Osteoblast (primary cell): Measurements from ENCODE around the gene TNFRSF1B. TPM values are rescaled to one million over a fixed set of nuclear protein-coding genes. Genes with fewer than 3 reads are reported as not detected.

ENCODE experiments used
- DNase-seq: peaks from one replicate; pipeline ENCODE4 v3.0.0; 2011; ENCODE audit warnings: low spot score, mixed read lengths; ENCODE audit not compliant: insufficient read length; ENCODE audit errors: missing footprints
- H2AFZ ChIP-seq: 2 replicates; pipeline ENCODE4 v1.6.0; 2011; ENCODE audit warnings: mild to moderate bottlenecking, low read length
- H3K27ac ChIP-seq: 2 replicates; pipeline ENCODE4 v1.5.1; 2011; ENCODE audit warnings: mild to moderate bottlenecking, low read depth, low read length, moderate library complexity
- H3K27me3 ChIP-seq: 2 replicates; pipeline ENCODE4 v1.6.0; 2012; ENCODE audit warnings: mild to moderate bottlenecking, control low read depth, inconsistent platforms, low read length, moderate library complexity; ENCODE audit not compliant: insufficient read depth
- H3K36me3 ChIP-seq: 2 replicates; pipeline ENCODE4 v1.5.1; 2011; ENCODE audit warnings: mild to moderate bottlenecking, low read length, control low read depth, moderate library complexity; ENCODE audit not compliant: insufficient read depth
- H3K4me1 ChIP-seq: 2 replicates; pipeline ENCODE4 v1.5.1; 2011; ENCODE audit warnings: mild to moderate bottlenecking, low read length, control low read depth, moderate library complexity; ENCODE audit not compliant: insufficient read depth
- H3K4me2 ChIP-seq: 2 replicates; pipeline ENCODE4 v1.6.0; 2011; ENCODE audit warnings: mild to moderate bottlenecking, low read length; ENCODE audit not compliant: insufficient read depth
- H3K4me3 ChIP-seq: fragments of 200-600 bp; sonication (generic); 3 replicates; pipeline ENCODE4 v1.5.1; 2012; ENCODE audit warnings: mild to moderate bottlenecking, low read length, inconsistent platforms; ENCODE audit not compliant: insufficient read depth
- H3K79me2 ChIP-seq: 2 replicates; pipeline ENCODE4 v1.6.0; 2012; ENCODE audit warnings: mild to moderate bottlenecking, low read length, control low read depth, inconsistent platforms; ENCODE audit not compliant: insufficient read depth
- H3K9me3 ChIP-seq: 2 replicates; pipeline ENCODE4 v1.5.1; 2011; ENCODE audit warnings: low read depth, low read length, control low read depth
- H4K20me1 ChIP-seq: 2 replicates; pipeline ENCODE4 v1.6.0; 2012; ENCODE audit warnings: mild to moderate bottlenecking, low read length, control low read depth; ENCODE audit not compliant: insufficient read depth
- total RNA-seq: library from RNA; depleted of rRNA; stranded (reverse); fragments of >200 nt; gene quantifications from 2 replicates; pipeline ENCODE4 v1.2.3, GENCODE V29; 2012
- TF ChIP-seq, protein P1 (sequence below): IDR thresholded peaks from 2 replicates; pipeline ENCODE4 v1.5.1; 2011; ENCODE audit warnings: mild to moderate bottlenecking, low read depth, low read length, moderate library complexity; ENCODE audit errors: extremely low read depth

Gene TNFRSF1B
- total RNA-seq, 1 donor = 12.7 TPM

DNA sequence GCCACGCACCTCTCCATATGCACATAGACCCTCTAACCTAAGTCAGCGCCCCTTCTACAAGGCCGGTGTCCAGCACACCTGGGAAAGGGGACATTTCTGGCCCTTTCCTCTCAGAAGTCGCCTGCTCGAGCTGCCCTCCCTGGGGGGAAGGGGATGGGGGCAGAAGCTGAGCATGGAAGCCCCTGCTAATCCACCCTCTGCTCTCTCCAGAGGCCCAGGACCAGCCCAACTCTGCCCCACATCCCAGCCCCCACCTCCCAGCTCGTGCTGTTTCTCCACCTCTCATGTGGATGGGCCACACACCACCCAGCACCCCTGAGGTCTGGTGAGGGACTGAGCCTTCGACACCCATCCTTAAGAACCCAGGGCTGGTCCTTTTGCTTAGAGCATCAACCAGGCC lies 14.8 kb downstream of the TNFRSF1B start:
- no peak overlapping the region for H3K4me3 ChIP-seq
- no peaks in the 10 kb centered on the region for H4K20me1 ChIP-seq
- TF ChIP-seq, protein P1, sequence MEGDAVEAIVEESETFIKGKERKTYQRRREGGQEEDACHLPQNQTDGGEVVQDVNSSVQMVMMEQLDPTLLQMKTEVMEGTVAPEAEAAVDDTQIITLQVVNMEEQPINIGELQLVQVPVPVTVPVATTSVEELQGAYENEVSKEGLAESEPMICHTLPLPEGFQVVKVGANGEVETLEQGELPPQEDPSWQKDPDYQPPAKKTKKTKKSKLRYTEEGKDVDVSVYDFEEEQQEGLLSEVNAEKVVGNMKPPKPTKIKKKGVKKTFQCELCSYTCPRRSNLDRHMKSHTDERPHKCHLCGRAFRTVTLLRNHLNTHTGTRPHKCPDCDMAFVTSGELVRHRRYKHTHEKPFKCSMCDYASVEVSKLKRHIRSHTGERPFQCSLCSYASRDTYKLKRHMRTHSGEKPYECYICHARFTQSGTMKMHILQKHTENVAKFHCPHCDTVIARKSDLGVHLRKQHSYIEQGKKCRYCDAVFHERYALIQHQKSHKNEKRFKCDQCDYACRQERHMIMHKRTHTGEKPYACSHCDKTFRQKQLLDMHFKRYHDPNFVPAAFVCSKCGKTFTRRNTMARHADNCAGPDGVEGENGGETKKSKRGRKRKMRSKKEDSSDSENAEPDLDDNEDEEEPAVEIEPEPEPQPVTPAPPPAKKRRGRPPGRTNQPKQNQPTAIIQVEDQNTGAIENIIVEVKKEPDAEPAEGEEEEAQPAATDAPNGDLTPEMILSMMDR = no peak
- no peaks in the 10 kb centered on the region for H3K9me3 ChIP-seq
- peaks cover 43% of the 10 kb centered on the region for H3K4me1 ChIP-seq
- DNase-seq = no peak
- H3K36me3 ChIP-seq = no peaks in the 10 kb centered on the region
- H3K79me2 ChIP-seq = peaks cover 49% of the 10 kb centered on the region
- H3K4me2 ChIP-seq = no peak overlapping the region
- no peak overlapping the region for H3K27ac ChIP-seq
- no peaks in the 10 kb centered on the region for H3K27me3 ChIP-seq
- no peak overlapping the region for H2AFZ ChIP-seq

DNA sequence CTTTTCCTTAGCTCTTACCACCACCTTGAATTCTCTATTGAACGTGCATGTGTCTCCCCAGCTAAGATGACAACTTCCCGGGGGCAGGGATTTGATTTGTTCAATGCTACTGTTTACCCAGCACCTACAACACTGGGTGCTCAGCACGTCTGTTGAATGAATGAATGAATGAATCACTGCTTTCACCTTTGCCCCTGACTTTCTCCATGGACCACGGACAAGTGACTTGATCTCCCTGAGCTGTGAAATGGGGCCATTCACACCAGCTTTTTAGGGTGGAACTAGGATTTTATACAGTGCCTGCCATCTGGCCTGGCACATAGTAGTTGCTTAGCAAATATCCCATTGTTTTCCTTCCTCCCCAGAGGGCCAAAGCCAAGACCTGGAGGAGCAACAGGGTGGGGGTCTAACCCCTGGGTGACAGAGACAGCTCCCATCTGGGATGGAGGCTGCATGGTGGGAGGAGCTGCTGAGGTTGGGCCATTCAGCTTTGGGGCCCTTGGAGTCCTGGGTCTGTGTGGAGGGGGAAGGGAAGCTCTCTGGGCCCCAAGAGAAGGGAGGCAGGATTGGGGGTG lies 15.7 kb downstream of the TNFRSF1B start:
- peaks cover 48% of the 10 kb centered on the region for H3K79me2 ChIP-seq
- no peak overlapping the region for H3K27ac ChIP-seq
- H3K4me2 ChIP-seq = no peak overlapping the region
- H3K36me3 ChIP-seq = no peaks in the 10 kb centered on the region
- no peak for DNase-seq
- H2AFZ ChIP-seq = no peak overlapping the region
- H3K9me3 ChIP-seq = no peaks in the 10 kb centered on the region
- no peak overlapping the region for H3K4me3 ChIP-seq
- H3K4me1 ChIP-seq = peaks cover 41% of the 10 kb centered on the region
- no peaks in the 10 kb centered on the region for H4K20me1 ChIP-seq
- TF ChIP-seq, protein P1 = no peak
- no peaks in the 10 kb centered on the region for H3K27me3 ChIP-seq

DNA sequence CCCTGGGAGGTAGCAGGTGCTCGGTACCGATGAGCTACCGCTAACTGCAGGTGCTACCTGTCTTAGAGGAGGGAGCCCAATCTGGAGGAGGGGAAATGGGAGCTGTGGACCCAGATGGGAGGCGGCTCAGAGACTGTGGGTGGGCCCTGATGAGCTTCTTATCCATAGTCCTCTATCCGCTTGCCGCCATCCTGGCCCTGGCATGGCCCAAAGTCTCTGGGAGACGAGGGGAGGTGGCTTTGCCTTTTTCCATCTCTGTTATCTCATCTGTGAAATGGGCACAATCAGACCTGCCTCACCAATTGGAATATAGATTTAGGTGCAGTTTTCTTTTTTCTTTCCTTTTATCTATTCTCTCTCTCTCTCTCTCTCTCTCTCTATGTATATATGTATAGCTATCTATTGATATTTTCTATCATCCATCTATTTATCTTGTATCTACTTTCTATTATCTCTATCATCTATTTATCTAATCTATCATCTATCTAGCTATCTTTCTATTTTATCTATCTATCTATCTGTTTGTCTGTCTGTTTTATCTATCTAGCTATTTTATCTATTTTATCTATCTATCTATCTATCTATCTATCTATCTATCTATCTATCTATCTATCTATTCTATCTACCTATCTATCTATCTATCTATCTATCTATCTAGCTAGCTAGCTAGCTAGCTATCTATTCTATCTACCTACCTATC lies 16.5 kb downstream of the TNFRSF1B start:
- H3K4me1 ChIP-seq = peaks cover 33% of the 10 kb centered on the region
- H3K9me3 ChIP-seq = no peaks in the 10 kb centered on the region
- no peaks in the 10 kb centered on the region for H3K36me3 ChIP-seq
- H4K20me1 ChIP-seq = peaks cover 2% of the 10 kb centered on the region
- peaks cover 55% of the 10 kb centered on the region for H3K79me2 ChIP-seq
- H3K4me2 ChIP-seq = no peak overlapping the region
- DNase-seq = no peak
- H3K27me3 ChIP-seq = no peaks in the 10 kb centered on the region
- H3K27ac ChIP-seq = no peak overlapping the region
- H3K4me3 ChIP-seq = no peak overlapping the region
- H2AFZ ChIP-seq = no peak overlapping the region
- TF ChIP-seq, protein P1 = no peak

DNA sequence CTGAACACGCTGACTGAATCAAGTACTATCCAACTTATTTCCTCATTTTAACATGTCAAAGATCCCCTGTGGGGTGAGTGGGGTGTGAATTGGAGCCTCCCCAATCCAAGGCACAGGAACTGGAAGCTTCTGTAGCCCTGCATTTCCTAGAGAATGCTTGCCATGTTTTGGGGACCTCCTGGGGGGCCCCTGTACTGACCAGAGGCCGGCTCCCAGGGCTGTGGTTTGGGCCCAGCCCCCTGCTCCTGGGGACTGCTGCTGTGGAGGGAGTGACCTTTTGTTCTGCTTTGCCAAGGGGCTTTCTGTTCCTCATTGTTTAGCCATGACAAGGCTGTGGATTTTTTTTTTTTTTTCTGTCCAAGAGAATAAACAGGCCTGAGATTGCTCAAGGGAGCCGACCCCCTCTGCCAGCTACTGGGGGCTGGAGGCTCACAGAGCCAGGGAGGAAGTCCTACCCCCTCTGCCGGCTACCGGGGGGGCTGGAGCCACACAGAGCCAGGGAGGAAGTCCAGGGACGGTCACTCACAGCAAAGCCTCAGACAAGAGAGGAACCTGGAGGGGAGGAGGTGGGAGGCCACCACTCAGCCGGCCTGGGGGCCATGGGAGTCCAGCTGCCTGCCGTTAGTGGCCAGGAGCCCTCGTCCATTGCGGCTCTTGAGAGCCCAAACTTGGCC lies 17.4 kb downstream of the TNFRSF1B start:
- TF ChIP-seq, protein P1 = peak; percentile 35
- H3K27ac ChIP-seq = peak overlapping the region; percentile 72
- H2AFZ ChIP-seq = peak overlapping the region; percentile 81
- DNase-seq = peak; percentile 96
- H3K36me3 ChIP-seq = no peaks in the 10 kb centered on the region
- peaks cover 24% of the 10 kb centered on the region for H3K4me1 ChIP-seq
- H3K79me2 ChIP-seq = peaks cover 56% of the 10 kb centered on the region
- H3K4me3 ChIP-seq = peak overlapping the region; percentile 42
- H4K20me1 ChIP-seq = peaks cover 4% of the 10 kb centered on the region
- H3K9me3 ChIP-seq = no peaks in the 10 kb centered on the region
- H3K27me3 ChIP-seq = no peaks in the 10 kb centered on the region
- peak overlapping the region; percentile 59 for H3K4me2 ChIP-seq
